GM06990 (cell line): ENCODE data around the gene DNAH10.

Experiments used
- DNase-seq: peaks from one replicate; pipeline ENCODE4 v3.0.0-alpha.2; 2011; ENCODE audit not compliant: insufficient read length; ENCODE audit errors: extremely low read depth
- H3K27me3 ChIP-seq: replicated peaks from 2 replicates; pipeline ENCODE4 v1.6.0; 2011; ENCODE audit warnings: low read length; ENCODE audit not compliant: control insufficient read depth, insufficient read depth
- H3K36me3 ChIP-seq: 2 replicates; pipeline ENCODE4 v1.5.1; 2011; ENCODE audit warnings: low read length; ENCODE audit not compliant: control insufficient read depth, insufficient read depth
- H3K4me3 ChIP-seq: replicated peaks from 2 replicates; pipeline ENCODE4 v1.5.1; 2011; ENCODE audit warnings: low read depth, mild to moderate bottlenecking, control low read depth, low read length
- CTCF ChIP-seq: IDR thresholded peaks from 2 replicates; pipeline ENCODE4 v1.5.1; 2011; ENCODE audit warnings: low read length, control low read depth, mild to moderate bottlenecking, inconsistent platforms; ENCODE audit not compliant: insufficient read depth, poor library complexity, severe bottlenecking

DNAH10 gene

DNA sequence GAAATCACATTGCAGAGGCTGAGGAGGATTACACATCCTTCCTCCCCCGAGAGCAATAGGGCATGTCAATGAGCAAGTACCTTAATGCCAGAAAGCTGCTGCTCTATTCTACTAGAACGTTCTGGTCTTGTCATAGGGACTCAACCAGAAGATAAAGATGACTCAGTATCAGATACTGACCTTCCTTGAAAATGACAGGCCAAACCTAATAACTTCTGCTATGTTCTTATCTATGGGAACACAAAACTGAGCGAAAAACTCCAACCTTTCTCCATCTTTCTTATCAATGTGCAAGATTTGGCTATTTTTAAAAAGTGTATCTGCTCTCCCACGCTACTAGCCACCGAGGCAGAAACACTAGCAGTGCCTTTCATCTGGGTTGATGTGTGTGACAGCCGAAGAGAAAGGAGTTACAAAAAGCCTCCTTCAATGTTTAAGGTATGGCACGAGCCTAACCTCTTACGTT, 205.1 kb downstream of the DNAH10 start:
- DNase-seq: no peak
- H3K4me3 ChIP-seq: no peak overlapping the region
- no peak for TF ChIP-seq CTCF
- no peaks in the 10 kb centered on the region for H3K27me3 ChIP-seq
- H3K36me3 ChIP-seq: no peaks in the 10 kb centered on the region; the same call in 1 of the 2 replicates

GRCh38 chr12:123971449-123971769, 209.3 kb downstream of the DNAH10 start:
- no peak for DNase-seq
- no peaks in the 10 kb centered on the region for H3K27me3 ChIP-seq
- no peaks in the 10 kb centered on the region; the same call in 1 of the 2 replicates for H3K36me3 ChIP-seq
- H3K4me3 ChIP-seq: peak overlapping the region; percentile 81
- TF ChIP-seq CTCF: no peak

DNA sequence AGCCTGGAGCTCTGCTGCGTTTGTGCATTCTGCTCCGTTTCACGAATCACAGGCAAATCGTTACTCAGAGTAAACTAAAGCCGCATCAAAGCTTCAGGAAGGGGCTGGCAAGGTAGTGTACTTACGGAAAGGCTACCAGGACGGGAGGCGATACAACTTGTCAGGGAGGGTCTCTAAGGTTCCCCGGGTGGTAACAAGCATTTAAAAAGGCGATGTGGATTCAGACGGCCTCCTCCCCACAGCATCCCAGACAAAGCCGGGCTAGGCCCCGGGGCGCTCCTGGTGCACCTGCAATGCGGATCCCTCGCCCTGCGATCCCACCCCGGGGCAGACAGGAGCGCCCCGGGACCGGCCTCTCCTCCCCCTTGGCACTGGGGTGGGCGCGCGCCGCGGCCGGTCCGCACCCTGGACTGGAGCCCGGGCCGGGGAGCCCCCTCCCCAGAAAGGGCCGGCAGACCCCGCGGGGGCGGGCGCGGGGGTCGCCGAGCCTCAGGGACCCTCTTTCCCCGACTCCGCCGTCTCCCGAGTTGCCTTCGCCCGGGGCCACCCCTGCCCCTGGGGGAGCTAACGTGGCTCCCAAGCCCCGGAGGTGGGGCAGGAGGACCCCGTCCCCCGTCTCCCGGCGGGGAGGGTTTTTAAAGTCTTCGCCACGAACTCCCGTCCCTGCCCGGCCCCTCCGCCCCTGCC, 209.8 kb downstream of the DNAH10 start:
- no peaks in the 10 kb centered on the region; the same call in 1 of the 2 replicates for H3K36me3 ChIP-seq
- H3K27me3 ChIP-seq: no peaks in the 10 kb centered on the region
- no peak for TF ChIP-seq CTCF
- peak overlapping the region; percentile 81 for H3K4me3 ChIP-seq
- DNase-seq: peak; percentile 45

GRCh38 chr12:123972457-123973401, 210.6 kb downstream of the DNAH10 start, which contains the start of the genes CCDC92 and ZNF664:
Gene CCDC92, minus strand, starts transcription at chr12:123972831. Its CDS starts 28,526 bp downstream, at chr12:123944305.
Gene ZNF664, plus strand, starts transcription at chr12:123973215. Its CDS starts 38,930 bp downstream, at chr12:124012145.
- no peaks in the 10 kb centered on the region; the same call in 1 of the 2 replicates for H3K36me3 ChIP-seq
- peak; percentile 95 for DNase-seq
- TF ChIP-seq CTCF: no peak
- H3K27me3 ChIP-seq: no peaks in the 10 kb centered on the region
- H3K4me3 ChIP-seq: peak within 1 kb of the TSS; percentile 81

DNA sequence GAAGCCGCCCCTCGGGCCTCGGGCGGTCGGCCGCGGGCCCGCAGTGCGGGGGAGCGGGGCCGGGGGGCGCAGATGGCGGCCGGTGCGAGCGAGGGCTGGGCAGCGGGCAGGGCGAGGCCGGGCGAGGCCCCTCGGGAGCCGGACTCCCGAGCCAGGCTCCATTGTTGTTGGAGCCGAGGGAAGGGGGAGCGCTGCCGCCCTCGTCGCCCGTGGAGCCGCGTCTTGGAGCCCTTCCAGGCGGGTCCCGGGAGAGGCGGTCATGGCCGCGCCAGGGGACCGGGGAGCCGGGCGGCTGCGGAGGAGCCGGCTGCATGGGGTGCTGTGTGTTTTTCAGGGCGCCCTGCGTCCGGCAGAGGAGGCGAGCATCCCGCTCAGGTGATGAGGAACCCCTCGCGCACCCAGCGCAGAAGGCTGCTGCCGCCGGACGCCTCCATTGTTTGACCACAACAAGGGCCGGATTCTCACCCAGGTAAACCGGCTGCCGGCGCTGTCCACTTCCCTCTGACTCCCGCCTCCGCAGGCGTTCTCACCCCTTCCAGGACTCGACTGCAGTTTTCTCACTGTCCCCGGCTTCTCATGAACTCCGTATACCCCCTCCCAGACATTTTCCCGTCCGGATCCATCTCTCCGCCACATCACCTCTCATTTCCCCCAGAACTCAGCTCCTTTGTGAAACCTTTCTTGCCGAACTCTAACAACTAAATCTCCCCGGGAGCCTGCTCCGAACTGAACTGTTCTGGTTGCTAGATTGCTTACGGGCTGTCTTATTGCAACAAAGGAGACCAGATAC, 211.6 kb downstream of the DNAH10 start:
- Histone ChIP-seq H3K27me3 (no peaks in the 10 kb centered on the region), H3K4me3 (peak overlapping the region; percentile 76), H3K36me3 (no peaks in the 10 kb centered on the region; the same call in 1 of the 2 replicates)
- DNase-seq: peak; percentile 56
- no peak for TF ChIP-seq CTCF
